ENCODE results near the gene ADGRV1. TPM values are rescaled to one million over a fixed set of nuclear protein-coding genes. Genes with fewer than 3 reads are reported as not detected.

ADGRV1 gene
- total and polyA plus RNA-seq, 9 of the 15 experiments (the other 6 are each of a cell fraction or from before 2014, with no cell fraction given), result 21.7 to 156 (median 58.2) TPM

GRCh38 chr5:91022518-91022917 is 463.9 kb downstream of the ADGRV1 start (continued):
- TF ChIP-seq SOX6 (IDR thresholded peaks at IDR 0.05) (peak; percentile 53; the same call in 1 of the 2 replicates), HES1 (IDR thresholded peaks at IDR 0.05; ENCODE audit: low read depth) (0 out of 2 replicates have a peak, but pooled peaks have one; percentile 44), ZNF175 (CRISPR knock-in tag; IDR thresholded peaks at IDR 0.05; ENCODE audit: low read depth) (0 out of 2 replicates have a peak, but pooled peaks have one; percentile 28)

- in situ Hi-C loops (cut with MboI), result no loop called here
- no peaks in the 10 kb centered on the region for H4K20me1 ChIP-seq (replicated peaks; ENCODE audit: control insufficient read depth, insufficient read depth, low read length)
- no peaks in the 10 kb centered on the region for H3K36me3 ChIP-seq (ENCODE audit: control insufficient read depth, insufficient read depth, low read length)
- H3K4me1 ChIP-seq (replicated peaks in 1 of 2; ENCODE audit: control insufficient read depth in 2 of 2, insufficient read depth in 2 of 2, low read length in 2 of 2), result peaks cover 0 to 9% of the 10 kb centered on the region in 2 experiments; a peak in 3 of 5 replicates
- no peak overlapping the region for H3K27ac ChIP-seq (ENCODE audit: extremely low read depth, low read depth, low read length)
- ATAC-seq (no peak), DNase-seq (ENCODE audit: extremely low read depth in 1 of 4, low spot score in 3 of 4) (no peak), FAIRE-seq (no peak)
- no peak overlapping the region for H3K4me3 ChIP-seq
- H3K4me2 ChIP-seq (ENCODE audit: insufficient read depth, low read length), result no peak overlapping the region
- TF ChIP-seq CSDE1 (IDR thresholded peaks at IDR 0.05), result no peak
- TF ChIP-seq ZNF655 (CRISPR knock-in tag; IDR thresholded peaks at IDR 0.05), result no peak
- no peak for TF ChIP-seq CBX2 (IDR thresholded peaks at IDR 0.05; ENCODE audit: insufficient read depth, low read length, poor library complexity, severe bottlenecking)
- TF ChIP-seq CEBPB (tag; IDR thresholded peaks at IDR 0.05), result no peak
- no peaks in the 10 kb centered on the region for H3K27me3 ChIP-seq (ENCODE audit: control insufficient read depth in 2 of 2, insufficient read depth in 2 of 2, low read length in 2 of 2)
- no TSS peak for BruUV-seq (replicated peaks)
- 90% methylated on average over 2 of the region's 2 CpGs for WGBS (ENCODE audit: insufficient coverage, low coverage, missing lambda C conversion rate)
- intact Hi-C loops (cut with micrococcal nuclease), result no loop called here
- ChIA-PET CTCF (ENCODE audit: low intra/inter-chr PET ratio) (no interaction called here), POLR2A (no interaction called here)
- H3K9me3 ChIP-seq (replicated peaks; ENCODE audit: control insufficient read depth, insufficient read depth, low read depth, low read length), result no peaks in the 10 kb centered on the region
- no peak overlapping the region for H2AFZ ChIP-seq (ENCODE audit: low read depth, low read length)
- no peak overlapping the region for H3K9ac ChIP-seq (ENCODE audit: insufficient read depth in 1 of 2, low read depth in 2 of 2, low read length in 2 of 2)
- H3K79me2 ChIP-seq (ENCODE audit: control insufficient read depth, insufficient read depth, low read length), result no peaks in the 10 kb centered on the region
- H3K9me1 ChIP-seq (ENCODE audit: control insufficient read depth, insufficient read depth, low read length), result no peaks in the 10 kb centered on the region
These were observed 465.6 kb downstream of the ADGRV1 start for GRCh38 chr5:91024206-91024605.

Data from K562 (cell line).